Chondrocyte (in vitro differentiated cells): ENCODE data around the gene C10orf95. TPM values are rescaled to one million over a fixed set of nuclear protein-coding genes. Genes with fewer than 3 reads are reported as not detected.

Experiments
- DNase-seq: peaks from one replicate; pipeline ENCODE4 v3.0.0; 2021; ENCODE audit warnings: mixed read lengths, low spot score
- H3K27ac Mint-ChIP-seq: one replicate; pipeline ENCODE4 v1.8.0; 2021; ENCODE audit warnings: mild to moderate bottlenecking, moderate library complexity, mixed read lengths; ENCODE audit not compliant: unreplicated experiment
- H3K27me3 Mint-ChIP-seq: 2 replicates; pipeline ENCODE4 v1.8.0; 2021; ENCODE audit warnings: low read depth, mixed read lengths
- H3K36me3 Mint-ChIP-seq: 2 replicates; pipeline ENCODE4 v1.8.0; 2021; ENCODE audit warnings: low read depth, mixed read lengths
- H3K4me1 Mint-ChIP-seq: 2 replicates; pipeline ENCODE4 v1.8.0; 2021; ENCODE audit warnings: low read depth, mild to moderate bottlenecking, mixed read lengths
- H3K4me3 Mint-ChIP-seq: one replicate; pipeline ENCODE4 v1.8.0; 2021; ENCODE audit warnings: mild to moderate bottlenecking, moderate library complexity, mixed read lengths; ENCODE audit not compliant: unreplicated experiment
- H3K9me3 Mint-ChIP-seq: 2 replicates; pipeline ENCODE4 v1.8.0; 2021; ENCODE audit warnings: low read depth, mixed read lengths
- total RNA-seq: library from RNA; stranded (reverse); gene quantifications from 3 replicates; pipeline ENCODE4 v1.2.1, GENCODE V29; 2021
- TF ChIP-seq, protein P1 (sequence below): fragments of 200-600 bp; sonication (generic); IDR thresholded peaks from 2 replicates; pipeline ENCODE4 v1.5.0; 2021; ENCODE audit warnings: antibody characterized with exemption, mild to moderate bottlenecking, moderate library complexity

C10orf95 gene
- total RNA-seq, 1 donor from 2014 or later = not detected

- H3K27me3 Mint-ChIP-seq = no peaks in the 10 kb centered on the region
- peaks cover 25% of the 10 kb centered on the region for H3K36me3 Mint-ChIP-seq
- H3K27ac Mint-ChIP-seq = no peak overlapping the region
- peak; percentile 53 for DNase-seq
- H3K4me3 Mint-ChIP-seq = no peak overlapping the region
- H3K4me1 Mint-ChIP-seq = no peaks in the 10 kb centered on the region
- no peaks in the 10 kb centered on the region for H3K9me3 Mint-ChIP-seq
- TF ChIP-seq, protein P1, sequence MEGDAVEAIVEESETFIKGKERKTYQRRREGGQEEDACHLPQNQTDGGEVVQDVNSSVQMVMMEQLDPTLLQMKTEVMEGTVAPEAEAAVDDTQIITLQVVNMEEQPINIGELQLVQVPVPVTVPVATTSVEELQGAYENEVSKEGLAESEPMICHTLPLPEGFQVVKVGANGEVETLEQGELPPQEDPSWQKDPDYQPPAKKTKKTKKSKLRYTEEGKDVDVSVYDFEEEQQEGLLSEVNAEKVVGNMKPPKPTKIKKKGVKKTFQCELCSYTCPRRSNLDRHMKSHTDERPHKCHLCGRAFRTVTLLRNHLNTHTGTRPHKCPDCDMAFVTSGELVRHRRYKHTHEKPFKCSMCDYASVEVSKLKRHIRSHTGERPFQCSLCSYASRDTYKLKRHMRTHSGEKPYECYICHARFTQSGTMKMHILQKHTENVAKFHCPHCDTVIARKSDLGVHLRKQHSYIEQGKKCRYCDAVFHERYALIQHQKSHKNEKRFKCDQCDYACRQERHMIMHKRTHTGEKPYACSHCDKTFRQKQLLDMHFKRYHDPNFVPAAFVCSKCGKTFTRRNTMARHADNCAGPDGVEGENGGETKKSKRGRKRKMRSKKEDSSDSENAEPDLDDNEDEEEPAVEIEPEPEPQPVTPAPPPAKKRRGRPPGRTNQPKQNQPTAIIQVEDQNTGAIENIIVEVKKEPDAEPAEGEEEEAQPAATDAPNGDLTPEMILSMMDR = no peak
Measured at GRCh38 chr10:102480396-102480795, 29.1 kb upstream of the C10orf95 start.

DNA sequence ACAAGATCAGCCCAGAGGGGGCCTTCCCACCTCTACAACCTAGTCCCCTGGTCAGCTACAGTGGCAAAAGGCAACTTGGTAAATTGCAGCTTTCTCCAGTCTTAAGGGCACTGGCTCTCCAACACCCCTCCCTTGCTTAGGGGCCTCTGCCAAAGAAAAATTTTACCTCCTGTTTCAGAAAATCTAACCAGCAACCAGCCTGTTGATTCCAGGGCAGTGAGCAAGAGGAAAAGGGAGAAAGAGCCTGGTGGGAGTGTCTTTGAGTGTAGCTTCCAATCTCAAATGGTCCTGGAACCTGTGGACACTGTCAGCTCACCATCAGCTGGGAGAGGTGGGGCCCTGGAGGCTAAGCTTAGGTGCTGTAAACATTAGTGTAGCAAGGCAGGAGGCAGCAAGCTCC, 28.3 kb upstream of the C10orf95 start:
- DNase-seq = peak; percentile 19
- TF ChIP-seq, protein P1 = no peak
- Mint-ChIP-seq H3K4me3 (no peak overlapping the region), H3K36me3 (peaks cover 23% of the 10 kb centered on the region), H3K9me3 (no peaks in the 10 kb centered on the region), H3K4me1 (no peaks in the 10 kb centered on the region), H3K27ac (no peak overlapping the region), H3K27me3 (no peaks in the 10 kb centered on the region)

DNA sequence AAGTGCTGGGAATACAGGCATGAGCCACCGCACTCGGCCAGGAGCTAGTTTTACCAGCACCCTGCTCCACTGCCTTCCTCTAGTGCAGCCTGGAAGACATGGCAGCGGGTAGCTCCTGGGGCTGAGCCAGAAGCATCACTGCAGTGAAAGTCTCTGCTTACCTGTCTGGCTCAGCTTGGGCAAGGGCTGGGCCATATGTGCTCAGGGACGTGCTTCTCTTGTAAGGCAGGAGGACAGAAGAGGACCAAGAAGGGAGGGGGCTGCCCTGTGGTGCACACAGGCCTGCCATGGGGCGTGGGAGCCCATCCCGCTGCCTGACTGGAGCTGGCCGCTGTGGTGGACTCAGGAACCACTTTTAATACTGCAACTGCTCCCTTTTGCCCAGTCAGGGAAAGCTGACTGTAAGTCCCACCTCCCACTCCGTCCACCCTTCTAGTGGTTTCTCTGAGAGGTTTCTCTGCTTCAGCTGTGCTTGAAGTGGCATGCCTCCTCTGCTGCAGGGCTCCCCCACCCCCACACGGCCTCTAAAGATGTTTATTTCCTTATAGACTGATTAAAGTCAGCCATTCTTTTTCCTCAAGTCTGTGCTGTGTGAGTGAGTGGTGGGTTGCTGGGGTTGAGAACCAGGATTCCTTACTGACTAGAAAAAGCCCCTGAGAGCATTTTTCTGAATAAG, 25.3 kb upstream of the C10orf95 start:
- H3K27ac Mint-ChIP-seq = no peak overlapping the region
- H3K9me3 Mint-ChIP-seq = no peaks in the 10 kb centered on the region
- no peaks in the 10 kb centered on the region for H3K4me1 Mint-ChIP-seq
- TF ChIP-seq, protein P1 = no peak
- no peak for DNase-seq
- H3K4me3 Mint-ChIP-seq = no peak overlapping the region
- peaks cover 9% of the 10 kb centered on the region for H3K36me3 Mint-ChIP-seq
- H3K27me3 Mint-ChIP-seq = no peaks in the 10 kb centered on the region

GRCh38 chr10:102475451-102476040, 24.2 kb upstream of the C10orf95 start:
- no peak overlapping the region for H3K4me3 Mint-ChIP-seq
- H3K36me3 Mint-ChIP-seq = peaks cover 3% of the 10 kb centered on the region
- H3K4me1 Mint-ChIP-seq = no peaks in the 10 kb centered on the region

More at GRCh38 chr10:102475451-102476040, 24.2 kb upstream of the C10orf95 start:
- TF ChIP-seq, protein P1 = no peak
- H3K9me3 Mint-ChIP-seq = no peaks in the 10 kb centered on the region
- H3K27ac Mint-ChIP-seq = no peak overlapping the region
- DNase-seq = no peak
- H3K27me3 Mint-ChIP-seq = no peaks in the 10 kb centered on the region
